H9 (cell line): ENCODE results near the gene CHPF. TPM values are rescaled to one million over a fixed set of nuclear protein-coding genes. Genes with fewer than 3 reads are reported as not detected.
A peak's percentile ranks its signal among the peaks of the same experiment; 100 is the strongest.

Experiments
- DNase-seq: peaks from one replicate; pipeline ENCODE4 v3.0.0-alpha.2; 2017
- H2AFZ ChIP-seq: one replicate; pipeline ENCODE4 v1.6.1; 2013; ENCODE audit warnings: mild to moderate bottlenecking, low read length, control low read depth, moderate library complexity
- H2AK5ac ChIP-seq: 2 replicates; pipeline ENCODE4 v1.6.1; 2013; ENCODE audit warnings: low read length, control low read depth, mixed read lengths; ENCODE audit not compliant: insufficient read length
- H2BK120ac ChIP-seq: one replicate; pipeline ENCODE4 v1.6.1; 2013; ENCODE audit warnings: low read depth, mild to moderate bottlenecking, low read length, control low read depth, inconsistent platforms; ENCODE audit not compliant: poor library complexity, severe bottlenecking
- H2BK12ac ChIP-seq: 2 replicates; pipeline ENCODE4 v1.6.1; 2013; ENCODE audit warnings: low read length, control low read depth, mixed read lengths, low read depth; ENCODE audit not compliant: insufficient read length
- H2BK15ac ChIP-seq: 2 replicates; pipeline ENCODE4 v1.6.1; 2013; ENCODE audit warnings: low read depth, low read length, control low read depth
- H2BK20ac ChIP-seq: one replicate; pipeline ENCODE4 v1.6.1; 2013; ENCODE audit warnings: low read depth, mild to moderate bottlenecking, low read length, control low read depth, inconsistent platforms; ENCODE audit not compliant: poor library complexity, severe bottlenecking
- H2BK5ac ChIP-seq: 2 replicates; pipeline ENCODE4 v1.6.1; 2013; ENCODE audit warnings: low read length, control low read depth, mixed read lengths; ENCODE audit not compliant: insufficient read length
- H3K14ac ChIP-seq: 2 replicates; pipeline ENCODE4 v1.6.1; 2013; ENCODE audit warnings: low read length, control low read depth; ENCODE audit not compliant: insufficient read depth
- H3K18ac ChIP-seq: 2 replicates; pipeline ENCODE4 v1.6.1; 2013; ENCODE audit warnings: low read depth, mild to moderate bottlenecking, mixed read lengths, low read length, control low read depth; ENCODE audit not compliant: insufficient read length
- H3K23ac ChIP-seq: 2 replicates; pipeline ENCODE4 v1.6.1; 2013; ENCODE audit warnings: low read length, control low read depth, mixed read lengths, low read depth; ENCODE audit not compliant: insufficient read length
- H3K23me2 ChIP-seq: 2 replicates; pipeline ENCODE4 v1.6.1; 2013; ENCODE audit warnings: low read depth, mild to moderate bottlenecking, mixed read lengths, low read length, control low read depth; ENCODE audit not compliant: insufficient read length, poor library complexity, severe bottlenecking
- H3K27ac ChIP-seq: 2 replicates; pipeline ENCODE4 v1.5.1; 2013; ENCODE audit warnings: low read length, control low read depth, mixed read lengths, low read depth; ENCODE audit not compliant: insufficient read length
- H3K27me3 ChIP-seq: 2 replicates; pipeline ENCODE4 v1.6.1; 2013; ENCODE audit warnings: low read length, control low read depth, inconsistent platforms; ENCODE audit not compliant: insufficient read depth
- H3K4ac ChIP-seq: 2 replicates; pipeline ENCODE4 v1.6.1; 2013; ENCODE audit warnings: low read depth, mild to moderate bottlenecking, control low read depth, inconsistent platforms, low read length, moderate library complexity
- H3K4me1 ChIP-seq: 2 replicates; pipeline ENCODE4 v1.6.1; 2013; ENCODE audit warnings: low read length, control low read depth, inconsistent platforms; ENCODE audit not compliant: insufficient read depth
- H3K4me2 ChIP-seq: 2 replicates; pipeline ENCODE4 v1.6.1; 2013; ENCODE audit warnings: low read length, control low read depth, mixed read lengths; ENCODE audit not compliant: insufficient read length, insufficient read depth
- H3K56ac ChIP-seq: 2 replicates; pipeline ENCODE4 v1.6.1; 2013; ENCODE audit warnings: low read depth, mild to moderate bottlenecking, mixed read lengths, low read length, control low read depth; ENCODE audit not compliant: insufficient read length
- H3K79me1 ChIP-seq: 2 replicates; pipeline ENCODE4 v1.6.1; 2013; ENCODE audit warnings: low read depth, mild to moderate bottlenecking, moderate library complexity, low read length, control low read depth, inconsistent platforms; ENCODE audit not compliant: insufficient read depth, poor library complexity, severe bottlenecking
- H3K79me2 ChIP-seq: 2 replicates; pipeline ENCODE4 v1.6.1; 2013; ENCODE audit warnings: low read length, control low read depth, inconsistent platforms; ENCODE audit not compliant: insufficient read depth
- H3K9ac ChIP-seq: 2 replicates; pipeline ENCODE4 v1.6.1; 2013; ENCODE audit warnings: low read length, control low read depth, mixed read lengths; ENCODE audit not compliant: insufficient read length; ENCODE audit errors: extremely low read depth
- H3K9me3 ChIP-seq: one replicate; pipeline ENCODE4 v1.6.1; 2013; ENCODE audit warnings: low read depth, low read length, inconsistent platforms; ENCODE audit not compliant: control insufficient read depth
- H3T11ph ChIP-seq: one replicate; pipeline ENCODE4 v1.6.1; 2013; ENCODE audit warnings: mild to moderate bottlenecking, low read length, control low read depth, inconsistent platforms
- H4K20me1 ChIP-seq: one replicate; pipeline ENCODE4 v1.6.1; 2013; ENCODE audit not compliant: control insufficient read depth, insufficient read length, insufficient read depth
- H4K5ac ChIP-seq: 2 replicates; pipeline ENCODE4 v1.6.1; 2013; ENCODE audit warnings: low read depth, mild to moderate bottlenecking, mixed read lengths, low read length, control low read depth; ENCODE audit not compliant: insufficient read length
- H4K8ac ChIP-seq: replicated peaks from 2 replicates; pipeline ENCODE4 v1.6.1; 2013; ENCODE audit warnings: low read length, control low read depth, mixed read lengths, low read depth; ENCODE audit not compliant: insufficient read length
- H4K91ac ChIP-seq: 2 replicates; pipeline ENCODE4 v1.6.1; 2013; ENCODE audit warnings: low read depth, mild to moderate bottlenecking, moderate library complexity, mixed read lengths, low read length, control low read depth; ENCODE audit not compliant: insufficient read length
- H3K27ac Mint-ChIP-seq, 3 experiments: 2 replicates in 2 of 3; 3 replicates in 1 of 3; pipeline ENCODE4 v1.8.0; 2020 to 2021; ENCODE audit warnings: mixed read lengths in 3 of 3, mild to moderate bottlenecking in 1 of 3, moderate library complexity in 1 of 3
- H3K27me3 Mint-ChIP-seq: 2 replicates; pipeline ENCODE4 v1.8.0; 2021; ENCODE audit warnings: low read depth, mild to moderate bottlenecking, moderate library complexity, mixed read lengths
- H3K36me3 Mint-ChIP-seq, 3 experiments: 2 replicates in 2 of 3; 3 replicates in 1 of 3; pipeline ENCODE4 v1.8.0; 2020 to 2021; ENCODE audit warnings: low read depth in 3 of 3, mixed read lengths in 3 of 3; ENCODE audit not compliant: insufficient read depth in 1 of 3
- H3K4me1 Mint-ChIP-seq, 2 experiments: 2 replicates each; pipeline ENCODE4 v1.8.0; 2020; ENCODE audit warnings: mixed read lengths in 2 of 2
- H3K4me3 Mint-ChIP-seq, 2 experiments: 2 replicates in 1 of 2; 3 replicates in 1 of 2; pipeline ENCODE4 v1.8.0; 2020 to 2021; ENCODE audit warnings: mild to moderate bottlenecking in 2 of 2, mixed read lengths in 2 of 2, moderate library complexity in 1 of 2
- H3K9me3 Mint-ChIP-seq, 2 experiments: 2 replicates in 1 of 2; 3 replicates in 1 of 2; pipeline ENCODE4 v1.8.0; 2020; ENCODE audit warnings: mild to moderate bottlenecking in 2 of 2, mixed read lengths in 2 of 2, moderate library complexity in 1 of 2
- WGBS: extraction: QIAGEN DNeasy Blood & Tissue Kit; methylation state at CpG from one replicate; pipeline ENCODE4 v1.1.7; 2013; ENCODE audit warnings: missing lambda C conversion rate, low lambda C conversion rate, mixed read lengths; ENCODE audit not compliant: insufficient read length; ENCODE audit errors: extremely low coverage; 5-methylcytosine and 5-hydroxymethylcytosine counted together
- total RNA-seq: library from RNA; stranded (reverse); gene quantifications from 2 replicates; pipeline ENCODE4 v1.2.1, GENCODE V29; 2021
- TF ChIP-seq, protein P1 (sequence below): fragments of 200-600 bp; sonication (generic); conservative IDR thresholded peaks from 3 replicates; pipeline ENCODE4 v1.8.0; 2021; ENCODE audit warnings: antibody characterized with exemption, mild to moderate bottlenecking

CHPF gene
- total RNA-seq, 1 experiment from 2014 or later, result 46.5 TPM

DNA sequence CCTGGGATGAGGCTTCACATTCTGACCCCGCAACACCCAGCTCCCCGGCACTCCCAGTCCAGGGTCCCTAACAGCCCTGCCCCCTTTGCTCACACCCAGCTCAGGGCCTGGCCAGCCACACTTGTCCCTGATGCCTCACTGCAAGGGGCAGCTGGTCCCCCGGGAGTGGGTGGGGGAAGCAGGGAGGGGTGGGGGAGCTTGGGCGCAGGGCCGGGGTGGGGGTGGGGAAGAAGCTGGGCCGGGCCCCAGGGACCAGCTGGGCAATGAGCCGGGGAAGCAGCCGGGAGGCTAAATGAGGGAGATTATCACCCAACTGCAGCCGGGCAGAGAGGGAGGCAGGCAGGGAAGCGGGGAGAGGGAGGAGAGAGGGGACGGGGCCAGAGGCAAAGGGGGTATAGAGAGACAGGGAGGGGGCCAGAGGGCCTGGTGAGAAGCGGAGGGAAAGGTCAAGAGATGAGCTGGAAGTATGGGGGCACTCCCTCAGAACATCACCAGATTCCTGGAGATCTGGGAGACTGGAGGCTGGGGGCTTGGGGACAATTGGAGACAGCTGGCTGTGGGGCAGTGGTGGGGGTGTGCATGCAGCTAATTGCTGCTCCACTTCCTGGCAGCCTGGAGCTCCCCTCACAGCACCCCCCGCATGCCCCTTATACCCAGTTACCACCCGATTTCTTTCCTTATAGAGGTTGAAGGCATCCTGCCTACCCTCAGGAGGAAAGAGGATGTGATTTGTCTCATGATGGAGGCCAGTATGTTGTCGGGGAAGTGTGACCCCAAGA, 31.9 kb downstream of the CHPF start:
- no peak overlapping the region for H3K4me2 ChIP-seq
- H3K4me3 Mint-ChIP-seq, result peak overlapping the region in 1 of 2 experiments; percentile 53; a peak in 1 of 5 replicates

More for the DNA sequence above, 31.9 kb downstream of the CHPF start:
- Histone ChIP-seq H2BK15ac (no peak overlapping the region), H3K9ac (no peak overlapping the region), H3T11ph (no peak overlapping the region), H2BK20ac (no peak overlapping the region), H3K79me1 (no peaks in the 10 kb centered on the region), H2AK5ac (no peak overlapping the region), H4K5ac (no peak overlapping the region), H3K23me2 (peaks cover 4% of the 10 kb centered on the region), H3K23ac (no peak overlapping the region), H3K9me3 (no peaks in the 10 kb centered on the region), H3K27me3 (peaks cover 12% of the 10 kb centered on the region; the same call in 1 of the 2 replicates), H2AFZ (no peak overlapping the region), H2BK12ac (no peak overlapping the region), H4K91ac (no peak overlapping the region), H2BK5ac (no peak overlapping the region), H3K4ac (no peak overlapping the region), H3K18ac (no peak overlapping the region), H3K79me2 (no peaks in the 10 kb centered on the region), H3K27ac (no peak overlapping the region), H3K4me1 (peaks cover 15% of the 10 kb centered on the region; the same call in 1 of the 2 replicates), H4K8ac (no peak overlapping the region), H3K14ac (no peak overlapping the region), H2BK120ac (no peak overlapping the region), H4K20me1 (peaks cover 3% of the 10 kb centered on the region), H3K56ac (no peak overlapping the region)
- Mint-ChIP-seq H3K36me3 (peaks cover 0 to under 1% (median 0%) of the 10 kb centered on the region in 3 experiments; a peak in 2 of 7 replicates), H3K9me3 (no peaks in the 10 kb centered on the region; a peak in 3 of 5 replicates), H3K27ac (no peak overlapping the region), H3K4me1 (peaks cover 58 to 78% of the 10 kb centered on the region in 2 experiments), H3K27me3 (peaks cover 67% of the 10 kb centered on the region)
- no peak for DNase-seq
- TF ChIP-seq, protein P1, sequence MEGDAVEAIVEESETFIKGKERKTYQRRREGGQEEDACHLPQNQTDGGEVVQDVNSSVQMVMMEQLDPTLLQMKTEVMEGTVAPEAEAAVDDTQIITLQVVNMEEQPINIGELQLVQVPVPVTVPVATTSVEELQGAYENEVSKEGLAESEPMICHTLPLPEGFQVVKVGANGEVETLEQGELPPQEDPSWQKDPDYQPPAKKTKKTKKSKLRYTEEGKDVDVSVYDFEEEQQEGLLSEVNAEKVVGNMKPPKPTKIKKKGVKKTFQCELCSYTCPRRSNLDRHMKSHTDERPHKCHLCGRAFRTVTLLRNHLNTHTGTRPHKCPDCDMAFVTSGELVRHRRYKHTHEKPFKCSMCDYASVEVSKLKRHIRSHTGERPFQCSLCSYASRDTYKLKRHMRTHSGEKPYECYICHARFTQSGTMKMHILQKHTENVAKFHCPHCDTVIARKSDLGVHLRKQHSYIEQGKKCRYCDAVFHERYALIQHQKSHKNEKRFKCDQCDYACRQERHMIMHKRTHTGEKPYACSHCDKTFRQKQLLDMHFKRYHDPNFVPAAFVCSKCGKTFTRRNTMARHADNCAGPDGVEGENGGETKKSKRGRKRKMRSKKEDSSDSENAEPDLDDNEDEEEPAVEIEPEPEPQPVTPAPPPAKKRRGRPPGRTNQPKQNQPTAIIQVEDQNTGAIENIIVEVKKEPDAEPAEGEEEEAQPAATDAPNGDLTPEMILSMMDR, result no peak
- WGBS, result no CpG with 5 or more reads among the region's 15 CpGs
